GM12878 (cell line): ENCODE results near the gene ADRB1. TPM values are rescaled to one million over a fixed set of nuclear protein-coding genes. Genes with fewer than 3 reads are reported as not detected.

Source experiments
- ATAC-seq: fragments of 200-7000 bp; cut with Tn5 transposase; 3 replicates; pipeline ENCODE4 v1.9.1; 2020; ENCODE audit warnings: mild to moderate bottlenecking, moderate library complexity
- BruUV-seq: library from RNA; stranded (reverse); fragments of 400-500 nt; replicated peaks from 2 replicates; lab custom pipeline; 2021; lab: Mats Ljungman, UMichigan
- CTCF ChIA-PET: fragments of 300-600 bp; sonication (Branson Sonifier 250); formaldehyde crosslinking; extraction: SDS; loops from one replicate; lab custom pipeline; 2021; ENCODE audit warnings: inconsistent platforms; lab: Yijun Ruan, JAX
- POLR2A ChIA-PET: fragments of 350-600 bp; formaldehyde crosslinking; extraction: SDS; loops from one replicate; lab custom pipeline; 2021; ENCODE audit warnings: inconsistent platforms; lab: Charles Lee
- RAD21 ChIA-PET: fragments of 300-600 bp; sonication (Branson Sonifier 250); formaldehyde crosslinking; loops from one replicate; lab custom pipeline; 2023; ENCODE audit warnings: antibody characterized with exemption; ENCODE audit not compliant: unreplicated experiment; lab: Charles Lee
- SMC1A ChIA-PET: fragments of 300-600 bp; sonication (Branson Sonifier 250); formaldehyde crosslinking; loops from one replicate; lab custom pipeline; 2023; ENCODE audit not compliant: unreplicated experiment, uncharacterized antibody; lab: Charles Lee
- DNase-seq: peaks from one replicate; pipeline ENCODE4 v3.0.0-alpha.2; 2011; ENCODE audit warnings: low read depth, low spot score
- FAIRE-seq: peaks from 3 replicates; lab custom pipeline; 2011; peaks lifted over from hg19 to GRCh38; lab: Jason Lieb, UNC
- H2AFZ ChIP-seq: 2 replicates; pipeline ENCODE4 v1.6.0; 2011; ENCODE audit warnings: low read depth, low read length, control low read depth; ENCODE audit not compliant: control insufficient read depth
- H3K27ac ChIP-seq: 2 replicates; pipeline ENCODE4 v1.5.1; 2011; ENCODE audit warnings: control low read depth; ENCODE audit not compliant: control insufficient read depth, insufficient read depth
- H3K27me3 ChIP-seq, 2 experiments: replicated peaks in 1 of 2; 2 replicates each; pipeline versions ENCODE4 v1.6.0 to v1.6.1; 2011; ENCODE audit warnings: low read length in 1 of 2; ENCODE audit not compliant: control insufficient read depth in 2 of 2, insufficient read depth in 2 of 2
- H3K36me3 ChIP-seq, 2 experiments: 2 replicates each; pipeline ENCODE4 v1.5.1; 2011; ENCODE audit warnings: low read length in 1 of 2; ENCODE audit not compliant: control insufficient read depth in 2 of 2, insufficient read depth in 2 of 2
- H3K4me1 ChIP-seq: 2 replicates; pipeline ENCODE4 v1.6.1; 2011; ENCODE audit warnings: mild to moderate bottlenecking, low read length, moderate library complexity, mixed read lengths; ENCODE audit not compliant: control insufficient read depth, insufficient read depth
- H3K4me2 ChIP-seq: 2 replicates; pipeline ENCODE4 v1.6.0; 2011; ENCODE audit warnings: control low read depth; ENCODE audit not compliant: control insufficient read depth, insufficient read depth
- H3K4me3 ChIP-seq: fragments of 200-600 bp; sonication (generic); 2 replicates; pipeline ENCODE4 v1.5.1; 2016
- H3K79me2 ChIP-seq: 2 replicates; pipeline ENCODE4 v1.6.0; 2011; ENCODE audit warnings: low read length; ENCODE audit not compliant: control insufficient read depth, insufficient read depth
- H3K9ac ChIP-seq: 2 replicates; pipeline ENCODE4 v1.8.0; 2011; ENCODE audit warnings: low read length, control low read depth, mixed read lengths; ENCODE audit not compliant: control insufficient read depth, insufficient read depth
- H3K9me3 ChIP-seq: replicated peaks from 3 replicates; pipeline ENCODE4 v1.5.1; 2011; ENCODE audit warnings: mild to moderate bottlenecking, low read length; ENCODE audit not compliant: control insufficient read depth, insufficient read depth
- H4K20me1 ChIP-seq: 2 replicates; pipeline ENCODE4 v1.6.0; 2011; ENCODE audit not compliant: control insufficient read depth, insufficient read depth
- BACH1 ChIP-seq: fragments of 450-650 bp; IDR thresholded peaks from 2 replicates; pipeline ENCODE4 v1.6.1; 2017; ENCODE audit warnings: mild to moderate bottlenecking, borderline replicate concordance
- FOXM1 ChIP-seq: IDR thresholded peaks from 2 replicates; pipeline ENCODE4 v1.6.1; 2012; ENCODE audit warnings: low read depth, mild to moderate bottlenecking, inconsistent platforms, low read length, moderate library complexity
- KLF5 ChIP-seq: fragments of 450-650 bp; IDR thresholded peaks from 2 replicates; pipeline ENCODE4 v1.6.1; 2014; ENCODE audit warnings: mild to moderate bottlenecking; ENCODE audit not compliant: partially characterized antibody
- MXI1 ChIP-seq: fragments of 150-350 bp; IDR thresholded peaks from 2 replicates; pipeline ENCODE4 v1.6.1; 2011; ENCODE audit warnings: low read depth, mild to moderate bottlenecking, inconsistent platforms, low read length, improper control_type of control experiment
- NR2F1 ChIP-seq: fragments of 450-650 bp; conservative IDR thresholded peaks from 2 replicates; pipeline ENCODE4 v1.6.1; 2017; ENCODE audit warnings: mild to moderate bottlenecking
- NRF1 ChIP-seq: conservative IDR thresholded peaks from 2 replicates; pipeline ENCODE4 v1.6.1; 2011; ENCODE audit warnings: mild to moderate bottlenecking, low read depth, low read length, improper control_type of control experiment
- RFX5 ChIP-seq: IDR thresholded peaks from 2 replicates; pipeline ENCODE4 v1.6.1; 2011; ENCODE audit warnings: low read depth, low read length, improper control_type of control experiment
- WGBS: methylation state at CpG from one replicate; pipeline ENCODE4 v1.1.6; 2016; ENCODE audit warnings: low lambda C conversion rate; ENCODE audit not compliant: insufficient replicate concordance, insufficient coverage; ENCODE audit errors: missing lambda C conversion rate; 5-methylcytosine and 5-hydroxymethylcytosine counted together
- in situ Hi-C: fragments of 300-500 bp; cut with MboI; formaldehyde crosslinking; loops from 9 replicates; pipeline ENCODE4 v1.14.3; 2018; ENCODE audit warnings: mixed read lengths
- intact Hi-C: fragments of 100-400 bp; cut with micrococcal nuclease; formaldehyde crosslinking; loops from one replicate; pipeline ENCODE4 v1.14.2; 2022; ENCODE audit not compliant: unreplicated experiment
- polyA plus RNA-seq, 11 experiments: library from polyadenylated mRNA; depleted of rRNA in 4 of 11; unstranded in 6 of 11; stranded (reverse) in 5 of 11; fragments of >200 nt; fragmentation: Nextera tagmentation in 4 of 11; fragmentation: Illumina TruSeq in 1 of 11; extraction: Ambion mirVana in 4 of 11; extraction: Trizol in 1 of 11; gene quantifications; 1 replicate in 1 of 11; 2 replicates in 10 of 11; pipeline versions ENCODE4 v1.2.1 to v1.2.3, GENCODE V29; 2011 to 2016; ENCODE audit warnings: inconsistent platforms in 2 of 11, missing spikeins in 2 of 11, low read depth in 1 of 11
- total RNA-seq, 4 experiments: library from RNA; depleted of rRNA in 3 of 4; stranded (reverse); fragments of >200 nt in 3 of 4; fragmentation: Illumina TruSeq in 1 of 4; extraction: Trizol in 1 of 4; gene quantifications; 2 replicates each; pipeline versions ENCODE4 v1.2.1 to v1.2.3, GENCODE V29; 2013 to 2021

The ADRB1 gene
- total and polyA plus RNA-seq, 10 of the 15 experiments (the other 5 are each of a cell fraction or from before 2014, with no cell fraction given) = 0.26 to 4.5 (median 1.1) TPM

DNA sequence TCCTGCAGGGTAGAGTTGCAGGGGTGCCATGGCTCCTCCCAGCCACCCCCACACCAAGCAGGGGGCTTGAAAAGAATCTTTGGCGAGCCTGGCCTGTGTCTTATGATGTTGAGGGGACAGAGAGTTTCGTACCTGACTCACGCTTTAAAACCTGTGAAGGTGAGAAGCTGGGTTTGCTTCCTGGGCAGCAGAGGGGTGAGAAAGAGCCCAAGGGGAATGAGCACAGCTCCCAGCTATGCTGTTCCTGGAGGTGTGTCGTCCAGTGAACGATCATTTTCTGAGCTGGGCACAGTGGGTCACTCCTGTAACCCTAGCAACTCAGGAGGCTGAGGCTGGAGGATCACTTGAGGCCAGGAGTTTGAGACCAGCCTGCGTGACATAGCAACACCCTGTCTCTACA, 13.5 kb upstream of the ADRB1 start:
- ATAC-seq (no peak), FAIRE-seq (no peak), DNase-seq (no peak)
- no peaks in the 10 kb centered on the region for H3K36me3 ChIP-seq
- CTCF ChIA-PET = no interaction called here
- RAD21 ChIA-PET = no interaction called here
- no peaks in the 10 kb centered on the region for H3K79me2 ChIP-seq
- no peak overlapping the region for H3K4me3 ChIP-seq
- no peak overlapping the region for H3K9ac ChIP-seq
- H4K20me1 ChIP-seq = no peaks in the 10 kb centered on the region
- in situ Hi-C loops = no loop called here
- no peak overlapping the region for H3K4me2 ChIP-seq
- H3K4me1 ChIP-seq = peaks cover 10% of the 10 kb centered on the region
- no peak for TF ChIP-seq NRF1
- intact Hi-C loops = no loop called here
- POLR2A ChIA-PET = no interaction called here
- BruUV-seq = no TSS peak
- SMC1A ChIA-PET = no interaction called here
- no peaks in the 10 kb centered on the region for H3K9me3 ChIP-seq
- WGBS = 58% methylated on average over 6 of the region's 6 CpGs
- H3K27me3 ChIP-seq = no peaks in the 10 kb centered on the region; a peak in 1 of 4 replicates
- no peak overlapping the region for H3K27ac ChIP-seq
- H2AFZ ChIP-seq = no peak overlapping the region

DNA sequence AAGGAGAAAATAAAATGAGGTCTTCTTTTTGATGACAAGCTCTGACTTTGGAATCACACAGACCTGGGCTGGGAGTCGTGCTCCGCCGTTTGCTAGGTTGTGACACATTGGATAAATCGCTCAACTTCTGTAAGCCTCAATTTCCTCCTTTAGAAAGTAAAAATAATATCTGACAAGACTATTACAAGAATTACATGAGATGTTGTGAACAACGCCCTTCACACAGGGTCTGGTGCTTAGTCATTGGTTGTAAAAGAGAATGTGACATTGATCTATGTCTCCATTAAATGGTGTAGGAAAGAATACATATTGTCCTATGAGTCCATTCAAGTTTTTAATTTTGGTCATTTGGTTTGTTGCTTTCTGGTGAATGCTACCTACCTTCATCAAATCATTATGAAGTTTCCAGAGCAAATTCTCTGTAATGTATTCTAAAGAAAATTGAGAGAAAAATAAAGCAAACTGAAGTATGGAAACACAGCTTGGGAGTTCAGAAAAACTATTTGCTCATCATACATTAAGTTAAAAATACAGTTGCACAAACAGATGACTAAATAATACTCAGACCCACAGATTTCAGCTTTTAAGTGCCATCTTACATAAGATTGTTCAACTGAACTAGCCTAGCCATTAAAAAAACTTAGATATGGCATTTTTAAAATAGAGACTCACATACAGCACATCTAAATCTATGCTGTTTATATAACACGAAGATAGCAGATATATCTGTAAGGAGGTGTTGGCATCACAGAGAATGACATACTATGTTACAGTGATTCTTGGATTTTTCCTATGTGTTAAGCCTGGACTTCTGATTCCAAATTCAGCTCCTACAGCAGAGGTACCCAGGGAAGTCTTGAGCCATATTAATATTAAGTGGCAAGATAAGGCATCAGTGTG, 12.3 kb upstream of the ADRB1 start:
- Histone ChIP-seq H3K9ac (no peak overlapping the region), H3K9me3 (no peaks in the 10 kb centered on the region), H3K36me3 (no peaks in the 10 kb centered on the region), H3K27me3 (no peaks in the 10 kb centered on the region; a peak in 1 of 4 replicates), H3K79me2 (no peaks in the 10 kb centered on the region), H3K4me2 (no peak overlapping the region), H4K20me1 (no peaks in the 10 kb centered on the region), H3K4me1 (peaks cover 1% of the 10 kb centered on the region; the same call in 1 of the 2 replicates)
- WGBS = 81% methylated on average over 6 of the region's 6 CpGs
- no TSS peak for BruUV-seq
- DNase-seq (no peak), ATAC-seq (no peak)
- intact Hi-C loops = no loop called here
- ChIA-PET RAD21 (interaction anchor here (1.5 kb wide), 1 partner anchor 65 kb away, joined by 3 read pairs; no protein-coding TSS in a partner anchor), POLR2A (interaction anchor here (0.9 kb wide), 1 partner anchor 11 kb away, joined by 3 read pairs; no protein-coding TSS in a partner anchor), SMC1A (interaction anchor here (0.5 to 1.7 kb wide), 9 partner anchors 9 to 157 kb away, joined by 3 to 10 read pairs (median 3); no protein-coding TSS in a partner anchor), CTCF (interaction anchor here (1.2 to 1.3 kb wide), 3 partner anchors 8 to 70 kb away, joined by 3 read pairs; no protein-coding TSS in a partner anchor)
- no peak for TF ChIP-seq RFX5
- TF ChIP-seq FOXM1 = no peak
- no peak for TF ChIP-seq KLF5
- no peak for TF ChIP-seq BACH1
- TF ChIP-seq NR2F1 = no peak
- TF ChIP-seq MXI1 = no peak
- TF ChIP-seq, all 136 proteins: peak for 0
- H3K4me3 ChIP-seq = no peak overlapping the region
- FAIRE-seq = no peak
- no peak overlapping the region for H3K27ac ChIP-seq
- no peak overlapping the region for H2AFZ ChIP-seq
- in situ Hi-C loops = no loop called here
